Superior temporal gyrus (tissue), 1 donor: ENCODE measurements around the gene HECTD3.

Experiments used
- DNase-seq: peaks from one replicate; pipeline ENCODE4 v3.0.0-alpha.2; 2016; ENCODE audit errors: extremely low spot score

HECTD3 gene

GRCh38 chr1:45010855-45011811 is at the start of gene HECTD3:
TSS of gene HECTD3 (minus strand) at chr1:45011324. CDS start at chr1:45011257, 67 bp downstream.
- peak; percentile 86 for DNase-seq

GRCh38 chr1:45059829-45060228 is 48.7 kb upstream of the HECTD3 start:
- no peak for DNase-seq

GRCh38 chr1:45057542-45057941 is 46.4 kb upstream of the HECTD3 start:
- no peak for DNase-seq

GRCh38 chr1:45051005-45051772 is 40.1 kb upstream of the HECTD3 start:
- no peak for DNase-seq

- no peak for DNase-seq
Measured at GRCh38 chr1:45047032-45047431, 35.9 kb upstream of the HECTD3 start.

- DNase-seq = no peak
Measured at GRCh38 chr1:45044916-45045315, 33.8 kb upstream of the HECTD3 start.

- no peak for DNase-seq
Measured at GRCh38 chr1:45043094-45043493, 32.0 kb upstream of the HECTD3 start.

- no peak for DNase-seq
Measured at GRCh38 chr1:45040297-45040696, 29.2 kb upstream of the HECTD3 start.

GRCh38 chr1:45038661-45039364 is 27.7 kb upstream of the HECTD3 start:
- no peak for DNase-seq

GRCh38 chr1:45038240-45038639 is 27.1 kb upstream of the HECTD3 start:
- no peak for DNase-seq

- DNase-seq = no peak
Measured at GRCh38 chr1:45037456-45037855, 26.3 kb upstream of the HECTD3 start.

- DNase-seq = no peak
Measured at GRCh38 chr1:45035631-45036301, 24.6 kb upstream of the HECTD3 start.

GRCh38 chr1:45033356-45033755 is 22.2 kb upstream of the HECTD3 start:
- no peak for DNase-seq

GRCh38 chr1:45032837-45033236 is 21.7 kb upstream of the HECTD3 start:
- no peak for DNase-seq

GRCh38 chr1:45026446-45026845 is 15.3 kb upstream of the HECTD3 start:
- no peak for DNase-seq

GRCh38 chr1:45023663-45024062 is 12.5 kb upstream of the HECTD3 start:
- DNase-seq = no peak

GRCh38 chr1:45018599-45019230 is 7.6 kb upstream of the HECTD3 start:
- peak; percentile 76 for DNase-seq

- DNase-seq = no peak
Measured at GRCh38 chr1:45016767-45017166, 5.6 kb upstream of the HECTD3 start.

GRCh38 chr1:45016090-45016697 is 5.1 kb upstream of the HECTD3 start:
- DNase-seq = no peak

GRCh38 chr1:45015683-45016082 is 4.6 kb upstream of the HECTD3 start:
- DNase-seq = no peak
